Uterus (tissue), 4 donors: ENCODE results near the gene SH3BGRL2. TPM values are rescaled to one million over a fixed set of nuclear protein-coding genes. Genes with fewer than 3 reads are reported as not detected.

Experiments
- DNase-seq, 2 donors: peaks; one replicate each; pipeline ENCODE4 v3.0.0-alpha.2; 2019 to 2020
- H3K27ac ChIP-seq, 2 donors: fragments of 200-600 bp; sonication (generic); 1 replicate in 1 of 2; 2 replicates in 1 of 2; pipeline ENCODE4 v1.5.1; 2016 to 2018
- H3K27me3 ChIP-seq, 2 donors: fragments of 200-600 bp; sonication (generic); one replicate each; pipeline ENCODE4 v1.5.1; 2018 to 2019; ENCODE audit warnings: control low read depth in 1 of 2
- H3K36me3 ChIP-seq, 2 donors: fragments of 200-600 bp; sonication (generic); one replicate each; pipeline ENCODE4 v1.5.1; 2019; ENCODE audit warnings: control low read depth in 1 of 2
- H3K4me1 ChIP-seq, 2 donors: fragments of 200-600 bp; sonication (generic); one replicate each; pipeline ENCODE4 v1.5.1; 2018 to 2019; ENCODE audit warnings: control low read depth in 1 of 2
- H3K4me3 ChIP-seq, 2 donors: fragments of 200-600 bp; sonication (generic); 1 replicate in 1 of 2; 2 replicates in 1 of 2; pipeline ENCODE4 v1.5.1; 2018 to 2019; ENCODE audit warnings: mild to moderate bottlenecking in 1 of 2
- H3K9me3 ChIP-seq, 2 donors: fragments of 200-600 bp; sonication (generic); one replicate each; pipeline ENCODE4 v1.5.1; 2019; ENCODE audit warnings: control low read depth in 1 of 2
- POLR2A ChIP-seq, 2 donors: fragments of 450-650 bp; IDR thresholded peaks; one replicate each; pipeline ENCODE4 v1.6.1; 2016; ENCODE audit warnings: antibody characterized with exemption in 2 of 2, mild to moderate bottlenecking in 1 of 2, moderate library complexity in 1 of 2
- intact Hi-C: fragments of 100-400 bp; cut with DNase I; formaldehyde crosslinking; loops from one replicate; pipeline ENCODE4 v1.15.1; 2023; ENCODE audit warnings: low total_unique reads
- total RNA-seq, 4 donors: library from RNA; depleted of rRNA in 3 of 4; stranded (reverse); fragments of >200 nt in 3 of 4; gene quantifications; one replicate each; pipeline versions ENCODE4 v1.1.0 to v1.2.4, GENCODE V29; 2014 to 2023
- TF ChIP-seq, protein P1 (sequence below), 4 experiments: fragments of 200-600 bp in 2 of 4; fragments of 450-650 bp in 2 of 4; sonication (generic) in 2 of 4; IDR thresholded peaks; one replicate each; pipeline ENCODE4 v1.5.1; 2016 to 2019; ENCODE audit warnings: antibody characterized with exemption in 4 of 4, mild to moderate bottlenecking in 2 of 4, moderate library complexity in 1 of 4
- donor health status: DM: yes; HTN: yes; CAD: no.

SH3BGRL2 gene
- total RNA-seq, 4 donors from 2014 or later, result 24.6 to 53.2 (median 34.4) TPM

DNA sequence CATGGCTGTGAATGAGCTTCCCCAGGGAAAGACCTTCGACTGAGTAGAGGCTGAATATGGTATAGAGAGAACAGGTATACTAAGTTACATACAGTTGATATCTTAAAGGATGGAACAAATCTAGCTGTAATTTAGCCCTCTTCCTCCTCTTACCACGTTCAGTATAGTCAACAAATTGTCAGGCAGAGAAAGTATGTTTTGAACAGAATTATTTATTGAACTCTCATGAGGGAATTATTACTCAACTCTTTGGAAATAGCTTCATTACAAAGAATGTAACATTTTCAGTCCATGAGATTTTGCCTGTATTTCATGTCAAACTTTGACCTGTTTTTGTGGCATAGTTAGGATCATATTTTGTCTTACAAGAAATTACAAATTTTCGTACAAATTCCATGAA, 63.0 kb downstream of the SH3BGRL2 start:
- H3K36me3 ChIP-seq, result no peaks in the 10 kb centered on the region
- no peaks in the 10 kb centered on the region for H3K9me3 ChIP-seq
- H3K27ac ChIP-seq, result no peak overlapping the region
- DNase-seq, result no peak
- intact Hi-C loops, result no loop called here
- H3K27me3 ChIP-seq, result no peaks in the 10 kb centered on the region
- no peak overlapping the region for H3K4me3 ChIP-seq
- TF ChIP-seq, protein P1, sequence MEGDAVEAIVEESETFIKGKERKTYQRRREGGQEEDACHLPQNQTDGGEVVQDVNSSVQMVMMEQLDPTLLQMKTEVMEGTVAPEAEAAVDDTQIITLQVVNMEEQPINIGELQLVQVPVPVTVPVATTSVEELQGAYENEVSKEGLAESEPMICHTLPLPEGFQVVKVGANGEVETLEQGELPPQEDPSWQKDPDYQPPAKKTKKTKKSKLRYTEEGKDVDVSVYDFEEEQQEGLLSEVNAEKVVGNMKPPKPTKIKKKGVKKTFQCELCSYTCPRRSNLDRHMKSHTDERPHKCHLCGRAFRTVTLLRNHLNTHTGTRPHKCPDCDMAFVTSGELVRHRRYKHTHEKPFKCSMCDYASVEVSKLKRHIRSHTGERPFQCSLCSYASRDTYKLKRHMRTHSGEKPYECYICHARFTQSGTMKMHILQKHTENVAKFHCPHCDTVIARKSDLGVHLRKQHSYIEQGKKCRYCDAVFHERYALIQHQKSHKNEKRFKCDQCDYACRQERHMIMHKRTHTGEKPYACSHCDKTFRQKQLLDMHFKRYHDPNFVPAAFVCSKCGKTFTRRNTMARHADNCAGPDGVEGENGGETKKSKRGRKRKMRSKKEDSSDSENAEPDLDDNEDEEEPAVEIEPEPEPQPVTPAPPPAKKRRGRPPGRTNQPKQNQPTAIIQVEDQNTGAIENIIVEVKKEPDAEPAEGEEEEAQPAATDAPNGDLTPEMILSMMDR (IDR thresholded peaks at IDR 0.05), result no peak
- TF ChIP-seq POLR2A (IDR thresholded peaks at IDR 0.05), result no peak
- H3K4me1 ChIP-seq, result no peaks in the 10 kb centered on the region

DNA sequence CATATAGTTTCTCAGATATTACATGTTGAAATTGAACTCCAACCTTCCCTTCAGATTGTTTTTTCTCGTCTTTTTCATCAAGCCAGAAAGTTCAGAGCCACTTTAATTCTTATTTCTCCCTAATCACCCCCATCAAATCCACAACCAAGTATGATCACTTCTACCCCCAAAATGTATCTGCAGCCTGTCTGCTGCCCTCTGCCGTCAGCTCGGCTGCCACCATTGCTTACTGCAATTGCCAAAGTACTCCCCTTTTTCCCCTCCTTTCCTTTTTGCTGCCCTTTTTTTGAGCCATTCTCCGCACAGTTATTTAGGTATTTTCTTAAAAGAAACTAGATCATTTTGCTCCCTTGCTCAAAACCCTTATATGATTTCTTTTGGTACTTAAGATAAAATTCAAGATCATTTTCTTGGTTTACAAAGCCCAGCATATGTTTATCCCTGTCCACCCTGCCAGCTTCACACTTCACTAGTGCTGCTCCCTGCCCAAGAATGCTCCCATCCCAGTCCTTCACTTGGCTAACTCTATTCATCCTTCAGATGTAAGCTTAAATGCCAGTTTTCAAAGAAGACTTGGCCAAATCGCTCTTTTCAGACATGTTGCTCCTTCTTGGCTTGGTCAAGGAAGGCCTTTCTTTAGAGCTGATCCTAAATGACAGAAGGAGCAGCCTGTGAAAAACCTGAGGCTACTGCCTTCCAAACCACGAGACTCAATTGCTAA, 63.7 kb downstream of the SH3BGRL2 start:
- H3K4me3 ChIP-seq, result no peak overlapping the region
- no peaks in the 10 kb centered on the region for H3K36me3 ChIP-seq
- H3K27ac ChIP-seq, result no peak overlapping the region
- no peaks in the 10 kb centered on the region for H3K27me3 ChIP-seq
- no peaks in the 10 kb centered on the region for H3K4me1 ChIP-seq
- TF ChIP-seq, protein P1 (IDR thresholded peaks at IDR 0.05), result no peak
- TF ChIP-seq POLR2A (IDR thresholded peaks at IDR 0.05), result no peak
- H3K9me3 ChIP-seq, result no peaks in the 10 kb centered on the region
- DNase-seq, result no peak
- intact Hi-C loops, result no loop called here

DNA sequence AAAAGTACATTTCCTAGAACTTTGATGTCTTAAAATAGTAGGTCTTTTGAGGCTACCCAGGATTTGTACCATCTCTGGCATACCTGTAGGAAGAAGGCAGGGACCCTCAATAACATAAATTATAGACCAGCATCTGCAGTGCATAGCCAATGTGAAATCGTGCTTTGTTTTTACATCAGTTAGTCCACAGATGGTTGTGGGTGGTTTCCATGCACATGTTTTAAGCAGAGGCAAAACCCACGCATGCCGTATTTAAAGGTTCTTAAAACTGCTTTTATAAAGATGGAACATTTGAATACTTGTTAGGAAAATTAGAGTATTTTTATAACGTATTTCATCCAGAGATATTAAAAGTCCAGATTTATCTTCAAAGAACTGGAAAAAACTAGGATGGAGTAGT, 66.3 kb downstream of the SH3BGRL2 start:
- Histone ChIP-seq H3K9me3 (no peaks in the 10 kb centered on the region), H3K4me3 (no peak overlapping the region), H3K27ac (no peak overlapping the region), H3K4me1 (no peaks in the 10 kb centered on the region), H3K36me3 (no peaks in the 10 kb centered on the region), H3K27me3 (no peaks in the 10 kb centered on the region)
- DNase-seq, result no peak
- intact Hi-C loops, result no loop called here
- TF ChIP-seq, protein P1 (IDR thresholded peaks at IDR 0.05), result no peak
- no peak for TF ChIP-seq POLR2A (IDR thresholded peaks at IDR 0.05)

DNA sequence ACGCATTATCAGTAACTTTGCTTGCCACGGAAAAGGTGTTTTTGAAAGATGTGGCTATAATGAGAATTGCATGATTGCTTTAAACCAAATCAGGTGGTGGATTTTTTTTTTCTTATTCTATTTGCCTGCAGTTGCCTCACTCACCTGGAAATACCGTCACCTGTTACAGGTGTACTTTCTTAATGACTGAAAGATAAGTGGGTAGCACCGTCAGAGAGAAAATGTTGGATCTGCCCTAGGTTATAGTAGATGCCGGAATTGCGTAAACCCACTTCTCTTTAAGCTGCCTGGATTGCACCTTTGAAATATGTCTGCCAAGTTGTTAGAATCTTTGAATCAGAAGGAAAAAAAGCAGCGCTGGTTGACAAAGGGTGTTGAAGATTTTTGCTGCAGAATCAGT, 68.5 kb downstream of the SH3BGRL2 start:
- TF ChIP-seq POLR2A (IDR thresholded peaks at IDR 0.05), result no peak
- TF ChIP-seq, protein P1 (IDR thresholded peaks at IDR 0.05), result no peak
- Histone ChIP-seq H3K27ac (no peak overlapping the region), H3K4me3 (no peak overlapping the region), H3K36me3 (no peaks in the 10 kb centered on the region), H3K27me3 (no peaks in the 10 kb centered on the region), H3K4me1 (no peaks in the 10 kb centered on the region), H3K9me3 (no peaks in the 10 kb centered on the region)
- DNase-seq, result no peak
- intact Hi-C loops, result no loop called here

DNA sequence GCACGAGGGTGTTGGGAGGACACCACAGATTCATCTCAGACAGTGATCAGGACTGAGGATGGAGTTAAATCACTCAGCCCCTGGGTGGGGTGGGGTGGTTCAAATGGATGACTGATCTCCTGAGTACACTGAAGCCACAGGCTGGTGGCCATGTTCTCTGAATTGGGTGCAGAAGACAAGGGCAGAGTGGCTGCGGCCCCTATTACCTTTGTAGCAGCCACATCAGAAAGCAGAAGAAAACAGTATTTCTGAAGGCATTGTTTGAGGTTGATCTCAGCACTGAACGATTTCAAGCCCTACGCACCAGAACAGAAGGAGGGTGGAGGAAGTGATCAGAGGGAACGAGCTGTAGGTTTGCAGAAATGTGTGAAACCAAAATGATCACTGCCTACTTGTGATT, 71.6 kb downstream of the SH3BGRL2 start:
- Histone ChIP-seq H3K9me3 (no peaks in the 10 kb centered on the region), H3K27ac (no peak overlapping the region), H3K4me3 (no peak overlapping the region), H3K4me1 (no peaks in the 10 kb centered on the region), H3K27me3 (no peaks in the 10 kb centered on the region), H3K36me3 (no peaks in the 10 kb centered on the region)
- TF ChIP-seq POLR2A (IDR thresholded peaks at IDR 0.05), result no peak
- TF ChIP-seq, protein P1 (IDR thresholded peaks at IDR 0.05), result no peak
- intact Hi-C loops, result no loop called here
- DNase-seq, result no peak
